HG02610 (cell line): Measurements from ENCODE around the gene POLD1.
A peak's percentile ranks its signal among the peaks of the same experiment; 100 is the strongest.

Source experiments
- ATAC-seq: cut with Tn5 transposase; IDR thresholded peaks from one replicate; pipeline ENCODE4 v1.9.1; 2021; ENCODE audit warnings: mild to moderate bottlenecking, moderate library complexity; ENCODE audit not compliant: unreplicated experiment

The POLD1 gene

GRCh38 chr19:50417111-50418081 lies 33.2 kb downstream of the POLD1 start:
- ATAC-seq = no peak

GRCh38 chr19:50418176-50419021 lies 34.3 kb downstream of the POLD1 start, which contains the start of gene SPIB:
Gene SPIB (plus strand): TSS chr19:50418938. CDS start chr19:50418963, 25 bp downstream.
- ATAC-seq = no peak

- ATAC-seq = no peak
Measured at GRCh38 chr19:50419022-50419579, 35.0 kb downstream of the POLD1 start.

GRCh38 chr19:50419580-50420035 lies 35.5 kb downstream of the POLD1 start:
- ATAC-seq = no peak

GRCh38 chr19:50420127-50420526 lies 36.0 kb downstream of the POLD1 start:
- no peak for ATAC-seq

- ATAC-seq = no peak
Measured at GRCh38 chr19:50420808-50421207, 36.7 kb downstream of the POLD1 start.

GRCh38 chr19:50422397-50423278 lies 38.5 kb downstream of the POLD1 start:
- no peak for ATAC-seq

GRCh38 chr19:50423279-50424113 lies 39.3 kb downstream of the POLD1 start:
- ATAC-seq = no peak

GRCh38 chr19:50425581-50425980 lies 41.4 kb downstream of the POLD1 start:
- ATAC-seq = no peak

GRCh38 chr19:50427318-50427925 lies 43.3 kb downstream of the POLD1 start:
- no peak for ATAC-seq

GRCh38 chr19:50427997-50428425 lies 43.9 kb downstream of the POLD1 start:
- ATAC-seq = no peak

GRCh38 chr19:50428772-50429463 lies 44.8 kb downstream of the POLD1 start:
- ATAC-seq = no peak

- ATAC-seq = no peak
Measured at GRCh38 chr19:50430888-50431342, 46.8 kb downstream of the POLD1 start.

- peak; percentile 71 for ATAC-seq
Measured at GRCh38 chr19:50431343-50432220, 47.4 kb downstream of the POLD1 start.

GRCh38 chr19:50432221-50433028 lies 48.3 kb downstream of the POLD1 start, which contains the start of gene MYBPC2:
Gene MYBPC2 (plus strand): TSS chr19:50432892. CDS start chr19:50432954, 62 bp downstream.
- no peak for ATAC-seq
